Stimulated activated CD8-positive, alpha-beta memory T cell treated with anti-CD3 and anti-CD28 coated beads, Interleukin-12 subunit alpha, Interleukin-12 subunit beta, amount 100 ng/mL, for 24 hours (primary cell): Measurements from ENCODE around the gene OPCML.

ENCODE experiments used
- DNase-seq: peaks from one replicate; pipeline ENCODE4 v3.0.0-alpha.2; 2020; ENCODE audit errors: extremely low read depth

Gene OPCML

GRCh38 chr11:133413703-133414102, 118.6 kb downstream of the OPCML start:
- DNase-seq: no peak

GRCh38 chr11:133409799-133410198, 122.5 kb downstream of the OPCML start:
- no peak for DNase-seq

GRCh38 chr11:133408936-133409335, 123.4 kb downstream of the OPCML start:
- no peak for DNase-seq

GRCh38 chr11:133408402-133408801, 123.9 kb downstream of the OPCML start:
- no peak for DNase-seq

- DNase-seq: no peak
Observed at GRCh38 chr11:133406489-133406888, 125.8 kb downstream of the OPCML start.

GRCh38 chr11:133403900-133404299, 128.4 kb downstream of the OPCML start:
- no peak for DNase-seq

- no peak for DNase-seq
Observed at GRCh38 chr11:133402551-133402950, 129.8 kb downstream of the OPCML start.

- DNase-seq: no peak
Observed at GRCh38 chr11:133399855-133400625, 132.3 kb downstream of the OPCML start.

GRCh38 chr11:133399294-133399693, 133.0 kb downstream of the OPCML start:
- DNase-seq: no peak

- DNase-seq: no peak
Observed at GRCh38 chr11:133390803-133391202, 141.5 kb downstream of the OPCML start.

- no peak for DNase-seq
Observed at GRCh38 chr11:133388975-133389568, 143.2 kb downstream of the OPCML start.

- no peak for DNase-seq
Observed at GRCh38 chr11:133388260-133388659, 144.0 kb downstream of the OPCML start.

GRCh38 chr11:133386852-133387251, 145.4 kb downstream of the OPCML start:
- no peak for DNase-seq

GRCh38 chr11:133386262-133386661, 146.0 kb downstream of the OPCML start:
- DNase-seq: no peak

GRCh38 chr11:133385781-133386180, 146.5 kb downstream of the OPCML start:
- no peak for DNase-seq

GRCh38 chr11:133384731-133385130, 147.6 kb downstream of the OPCML start:
- DNase-seq: no peak

GRCh38 chr11:133383689-133384088, 148.6 kb downstream of the OPCML start:
- no peak for DNase-seq

- no peak for DNase-seq
Observed at GRCh38 chr11:133383201-133383600, 149.1 kb downstream of the OPCML start.

- no peak for DNase-seq
Observed at GRCh38 chr11:133382131-133382812, 150.0 kb downstream of the OPCML start.

GRCh38 chr11:133381761-133382130, 150.6 kb downstream of the OPCML start:
- no peak for DNase-seq

- DNase-seq: no peak
Observed at GRCh38 chr11:133366147-133366546, 166.2 kb downstream of the OPCML start.

- no peak for DNase-seq
Observed at GRCh38 chr11:133362916-133363315, 169.4 kb downstream of the OPCML start.

GRCh38 chr11:133362156-133362555, 170.1 kb downstream of the OPCML start:
- DNase-seq: no peak
